H1 (cell line): Measurements from ENCODE around the gene ZBTB20. TPM values are rescaled to one million over a fixed set of nuclear protein-coding genes. Genes with fewer than 3 reads are reported as not detected.

Source experiments
- CHD7 ChIP-seq: fragments of 300-600 bp; sonication (generic); IDR thresholded peaks from 2 replicates; pipeline ENCODE4 v1.7.1; 2012; ENCODE audit warnings: low read length, moderate library complexity, mild to moderate bottlenecking, inconsistent platforms; ENCODE audit not compliant: insufficient replicate concordance
- GABPA ChIP-seq: IDR thresholded peaks from 2 replicates; pipeline ENCODE4 v1.6.1; 2011; ENCODE audit warnings: mild to moderate bottlenecking, low read length, moderate library complexity, borderline replicate concordance; ENCODE audit not compliant: insufficient read depth
- PHF8 ChIP-seq: fragments of 200-600 bp; sonication (generic); conservative IDR thresholded peaks from 2 replicates; pipeline ENCODE4 v1.7.1; 2012; ENCODE audit warnings: low read depth, mild to moderate bottlenecking, inconsistent platforms, low read length, moderate library complexity
- polyA plus RNA-seq, 7 experiments: library from polyadenylated mRNA; depleted of rRNA in 3 of 7; stranded (reverse) in 5 of 7; unstranded in 2 of 7; fragments of >200 nt in 5 of 7; fragments of 200-250 nt in 2 of 7; gene quantifications; 1 replicate in 5 of 7; 2 replicates in 1 of 7; 4 replicates in 1 of 7; pipeline versions ENCODE4 v1.2.1 to v1.2.3, GENCODE V29; 2011 to 2013; ENCODE audit warnings: missing spikeins in 2 of 7, mixed read lengths in 2 of 7
- total RNA-seq: library from RNA; stranded (reverse); fragmentation: NEBNext Ultra II Directional; extraction: Animal tissue kit (Norgen Biotek cat#: 25700); gene quantifications from 2 replicates; pipeline ENCODE4 v1.2.1, GENCODE V29; 2021

Gene ZBTB20
- total and polyA plus RNA-seq, 2 of the 8 experiments (the other 6 are each of a cell fraction or from before 2014, with no cell fraction given): 0.35 to 1.3 TPM

- no peak for TF ChIP-seq CHD7
- TF ChIP-seq PHF8: no peak
- TF ChIP-seq GABPA: no peak
- TF ChIP-seq, all 59 proteins: peak for 0
Observed at GRCh38 chr3:114338651-114339357, 808.3 kb downstream of the ZBTB20 start (continued).
